22Rv1 (cell line): ENCODE data around the gene NAV2.

Experiments used
- H3K27ac ChIP-seq: fragments of 450-650 bp; 2 replicates; pipeline ENCODE4 v1.5.1; 2017
- CTCF ChIP-seq: fragments of 450-650 bp; IDR thresholded peaks from 2 replicates; pipeline ENCODE4 v1.5.1; 2017; ENCODE audit warnings: mild to moderate bottlenecking
- ZFX ChIP-seq: fragments of 450-650 bp; IDR thresholded peaks from 2 replicates; pipeline ENCODE4 v1.6.1; 2017; ENCODE audit warnings: antibody characterized with exemption, borderline replicate concordance

NAV2 gene

GRCh38 chr11:20032127-20032526 is 319.5 kb downstream of the NAV2 start:
- H3K27ac ChIP-seq = no peak overlapping the region
- TF ChIP-seq ZFX (no peak), CTCF (no peak)

GRCh38 chr11:20032577-20033260 is 320.1 kb downstream of the NAV2 start:
- no peak for TF ChIP-seq CTCF
- TF ChIP-seq ZFX = no peak
- no peak overlapping the region for H3K27ac ChIP-seq

DNA sequence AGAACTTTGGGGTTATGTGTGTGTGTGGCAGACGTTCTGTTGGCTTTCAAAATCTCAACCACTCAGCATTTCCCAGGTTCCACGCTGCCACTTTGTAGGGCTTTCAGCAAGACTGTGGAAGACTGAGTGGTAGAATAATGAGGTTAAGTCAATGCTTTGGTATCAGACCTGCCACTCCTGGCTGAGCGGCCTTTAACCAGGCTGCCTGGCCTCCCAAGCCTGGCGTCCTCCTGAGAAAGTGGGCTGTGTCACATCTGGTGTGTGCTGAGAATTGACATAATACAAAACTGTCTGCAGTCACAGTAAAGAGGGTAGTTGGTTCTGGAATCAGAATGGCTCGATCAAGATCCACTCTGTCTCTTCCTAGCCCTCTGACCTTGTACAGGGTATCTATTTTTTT is 321.2 kb downstream of the NAV2 start:
- H3K27ac ChIP-seq = no peak overlapping the region
- TF ChIP-seq ZFX (no peak), CTCF (no peak)

DNA sequence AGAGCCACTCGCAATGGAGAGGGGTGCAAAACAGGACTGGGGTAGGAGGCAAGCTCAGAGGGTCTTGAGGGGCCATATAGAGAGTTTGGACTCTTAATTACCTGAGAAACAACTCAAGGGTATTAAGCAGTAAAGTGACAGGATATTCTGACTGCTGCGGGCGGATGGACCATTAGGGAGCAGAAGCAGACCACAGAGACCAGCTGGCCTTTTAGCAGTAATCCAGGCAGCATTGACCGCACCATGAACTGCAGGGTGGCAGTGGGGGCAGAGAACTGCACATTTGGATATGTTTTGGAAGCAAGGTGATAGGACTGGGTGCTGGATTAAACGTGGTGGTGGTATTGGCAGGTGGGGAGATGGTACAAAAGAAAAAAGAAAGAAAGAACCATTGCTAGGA is 322.3 kb downstream of the NAV2 start:
- TF ChIP-seq ZFX = no peak
- TF ChIP-seq CTCF = no peak
- no peak overlapping the region for H3K27ac ChIP-seq

DNA sequence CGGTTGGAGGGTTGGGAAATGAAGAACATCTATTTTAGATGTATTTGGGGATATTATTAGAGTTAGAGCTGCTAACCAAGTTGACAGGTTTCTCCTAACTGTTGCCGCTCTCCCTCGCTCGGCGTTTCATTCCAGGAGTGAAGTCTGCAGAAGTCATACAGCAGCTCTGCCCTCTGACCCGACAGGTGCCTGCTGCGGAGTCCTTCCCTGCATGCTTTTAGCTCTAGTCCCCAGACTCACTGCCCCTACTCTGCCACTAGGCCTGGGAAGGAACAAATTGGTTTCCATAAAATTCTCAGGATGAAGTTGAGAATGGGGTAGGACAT is 322.7 kb downstream of the NAV2 start:
- no peak overlapping the region for H3K27ac ChIP-seq
- TF ChIP-seq CTCF = no peak
- TF ChIP-seq ZFX = no peak

DNA sequence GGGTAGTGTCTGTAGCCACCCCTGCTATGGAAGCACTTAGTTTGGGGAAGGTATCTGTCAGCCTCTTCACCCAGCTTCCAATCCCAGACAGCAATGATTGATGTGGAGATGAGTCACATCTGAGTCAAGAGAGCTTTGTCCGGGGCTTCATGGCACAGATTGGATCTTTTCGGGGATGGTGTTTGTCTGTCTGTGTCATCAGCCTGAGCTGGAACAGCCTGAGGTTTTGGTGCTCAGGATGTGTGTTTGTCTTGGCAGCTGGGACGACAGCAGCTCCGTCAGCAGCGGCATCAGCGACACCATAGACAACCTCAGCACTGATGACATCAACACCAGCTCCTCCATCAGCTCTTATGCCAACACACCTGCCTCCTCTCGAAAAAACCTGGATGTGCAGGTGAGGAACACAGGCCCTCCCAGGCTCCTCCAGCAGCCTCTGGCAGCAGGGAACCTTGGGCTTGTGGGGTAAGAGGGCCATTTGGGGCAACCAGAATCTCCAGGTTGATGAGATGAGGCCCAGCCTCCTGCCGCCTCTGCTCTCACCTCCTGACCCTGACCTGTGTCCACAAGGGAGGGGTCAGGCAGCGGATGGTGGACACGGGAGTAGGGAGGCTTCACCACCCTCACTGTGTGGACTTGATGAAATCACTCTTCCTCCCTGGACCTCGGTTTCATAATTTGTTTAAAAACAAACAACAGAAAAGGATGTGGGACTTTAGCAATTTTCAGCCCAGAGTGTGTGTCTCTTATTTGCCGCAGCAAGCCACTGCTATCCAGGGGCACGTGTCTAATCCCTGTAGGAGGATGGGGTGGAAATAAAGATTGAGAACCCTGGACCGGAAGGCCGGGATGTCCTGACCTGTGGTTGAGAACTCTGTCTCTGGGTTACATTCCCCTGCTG is 323.3 kb downstream of the NAV2 start:
- H3K27ac ChIP-seq = no peak overlapping the region
- TF ChIP-seq CTCF = no peak
- no peak for TF ChIP-seq ZFX
